Stimulated activated CD8-positive, alpha-beta memory T cell treated with anti-CD3 and anti-CD28 coated beads, Interleukin-15, amount 100 ng/mL, for 48 hours (primary cell): ENCODE results near the gene VSIG10.
"Not testable (repeated sequence)": the region's sequence is repeated elsewhere in the genome, so short reads cannot be mapped to it uniquely, and the experiment has no call there.

Experiments used
- DNase-seq, 2 donors: peaks; one replicate each; pipeline ENCODE4 v3.0.0-alpha.2; 2020; ENCODE audit warnings: low read depth in 2 of 2

Gene VSIG10

GRCh38 chr12:118107694-118108093, 3.9 kb upstream of the VSIG10 start:
- DNase-seq: no peak

GRCh38 chr12:118107011-118107410, 3.2 kb upstream of the VSIG10 start:
- DNase-seq: no peak

- DNase-seq: no peak
These were observed 610 bp downstream of the VSIG10 start for GRCh38 chr12:118103201-118103600.

GRCh38 chr12:118102609-118103008, 1.2 kb downstream of the VSIG10 start:
- DNase-seq: no peak

GRCh38 chr12:118102070-118102469, 1.7 kb downstream of the VSIG10 start:
- no peak for DNase-seq

- DNase-seq: no peak
These were observed 2.8 kb downstream of the VSIG10 start for GRCh38 chr12:118101051-118101450.

- no peak for DNase-seq
These were observed 4.7 kb downstream of the VSIG10 start for GRCh38 chr12:118098911-118099671.

GRCh38 chr12:118098401-118098800, 5.4 kb downstream of the VSIG10 start:
- no peak for DNase-seq

- no peak for DNase-seq
These were observed 9.8 kb downstream of the VSIG10 start for GRCh38 chr12:118094039-118094438.

- DNase-seq: no peak
These were observed 14.0 kb downstream of the VSIG10 start for GRCh38 chr12:118089782-118090181.

- DNase-seq: no peak
These were observed 21.6 kb downstream of the VSIG10 start for GRCh38 chr12:118082161-118082560.

GRCh38 chr12:118081521-118081920, 22.3 kb downstream of the VSIG10 start:
- not testable (repeated sequence) for DNase-seq

- DNase-seq: no peak
These were observed 30.0 kb downstream of the VSIG10 start for GRCh38 chr12:118073768-118074167.

- DNase-seq: no peak
These were observed 33.2 kb downstream of the VSIG10 start for GRCh38 chr12:118070650-118071049.

- no peak for DNase-seq
These were observed 35.4 kb downstream of the VSIG10 start for GRCh38 chr12:118068445-118068844.

GRCh38 chr12:118065380-118065779, 38.4 kb downstream of the VSIG10 start:
- no peak for DNase-seq

GRCh38 chr12:118064608-118065007, 39.2 kb downstream of the VSIG10 start:
- no peak for DNase-seq

- DNase-seq: no peak
These were observed 40.0 kb downstream of the VSIG10 start for GRCh38 chr12:118063576-118064391.

- no peak for DNase-seq
These were observed 41.7 kb downstream of the VSIG10 start for GRCh38 chr12:118061873-118062843.

GRCh38 chr12:118061011-118061872, 42.6 kb downstream of the VSIG10 start, which contains the start of gene WSB2:
WSB2 (minus strand) TSS chr12:118061179; CDS start chr12:118061048, 131 bp downstream.
- peak; percentile 30 to 57 for DNase-seq
